Esophagus mucosa (tissue), 1 donor: ENCODE results near the gene PLEK. TPM values are rescaled to one million over a fixed set of nuclear protein-coding genes. Genes with fewer than 3 reads are reported as not detected.
"Not testable (repeated sequence)": the region's sequence is repeated elsewhere in the genome, so short reads cannot be mapped to it uniquely, and the experiment has no call there.

Source experiments
- ATAC-seq: fragments of 200-7000 bp; cut with Tn5 transposase; one replicate; pipeline ENCODE4 v1.9.1; 2020
- total RNA-seq: library from RNA; stranded (reverse); gene quantifications from one replicate; pipeline ENCODE4 v1.2.4, GENCODE V29; 2023
- donor health status: DM: yes; HTN: yes; CAD: no.

Gene PLEK
- total RNA-seq, 1 donor from 2014 or later: 1.00 TPM

DNA sequence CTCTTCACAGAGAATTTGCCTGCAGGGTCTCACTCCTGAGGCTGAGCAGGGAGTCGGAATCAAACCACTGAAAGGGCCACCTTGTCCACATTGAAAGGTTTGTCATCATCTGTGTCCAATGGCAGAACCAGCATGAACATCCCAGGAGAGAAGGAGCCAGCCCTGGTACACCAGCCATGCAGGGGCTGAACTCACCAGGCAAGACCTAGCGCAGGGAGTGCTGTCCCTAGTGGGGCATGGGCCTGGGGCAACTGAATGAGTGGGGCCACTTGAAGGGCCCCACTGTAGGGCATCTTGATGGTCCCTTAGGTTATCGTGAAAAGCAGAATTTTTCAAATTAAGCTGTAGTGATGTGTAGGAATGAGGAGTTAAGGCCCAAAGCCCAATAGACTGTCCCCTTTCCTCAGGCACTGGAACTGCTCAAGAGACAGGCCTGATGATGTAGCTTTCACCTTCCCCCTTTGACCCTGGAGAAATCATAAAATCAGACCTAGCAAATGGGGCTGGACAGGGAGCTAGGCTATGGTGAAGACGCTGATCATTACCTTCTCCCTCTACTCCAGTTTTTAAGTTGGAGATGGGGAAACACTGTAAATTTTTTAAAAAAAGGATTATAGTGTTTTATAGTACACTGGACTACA is 8.4 kb upstream of the PLEK start:
- no peak for ATAC-seq

DNA sequence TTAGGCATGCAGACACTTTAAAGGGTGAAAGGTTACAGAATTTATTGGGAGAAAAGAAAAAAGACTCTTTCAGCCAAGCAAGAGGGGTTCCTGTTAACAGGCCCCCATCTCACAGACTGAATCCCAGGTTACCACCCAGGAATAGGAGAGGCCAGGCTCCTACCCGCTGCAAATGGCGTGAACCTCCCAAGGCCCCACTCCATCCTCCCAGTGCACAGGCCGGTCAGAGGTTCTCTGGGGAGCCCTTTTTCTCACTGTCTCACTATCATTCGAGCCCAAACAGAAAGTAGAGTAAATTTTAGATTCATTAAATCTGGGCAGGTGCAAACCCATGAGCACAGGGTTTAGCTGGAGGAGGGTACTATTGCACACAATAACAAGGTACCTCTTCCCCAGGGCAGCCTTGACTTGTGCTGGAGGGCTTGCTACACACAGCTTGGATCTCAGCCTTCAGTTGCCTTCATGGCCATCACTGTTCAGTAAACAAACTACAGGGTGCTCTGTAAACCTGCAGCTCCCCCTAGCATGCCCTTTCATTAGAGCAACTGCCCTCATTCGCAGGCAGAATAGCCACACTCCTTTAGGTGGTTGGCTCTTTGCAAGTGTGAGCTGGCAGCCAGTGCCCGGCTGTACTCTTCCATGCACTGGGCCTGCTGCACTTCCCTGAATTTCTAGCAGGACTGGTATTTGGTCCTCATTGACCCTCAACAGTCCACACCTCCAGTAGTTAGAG is 7.3 kb upstream of the PLEK start:
- peak; percentile 76 for ATAC-seq

DNA sequence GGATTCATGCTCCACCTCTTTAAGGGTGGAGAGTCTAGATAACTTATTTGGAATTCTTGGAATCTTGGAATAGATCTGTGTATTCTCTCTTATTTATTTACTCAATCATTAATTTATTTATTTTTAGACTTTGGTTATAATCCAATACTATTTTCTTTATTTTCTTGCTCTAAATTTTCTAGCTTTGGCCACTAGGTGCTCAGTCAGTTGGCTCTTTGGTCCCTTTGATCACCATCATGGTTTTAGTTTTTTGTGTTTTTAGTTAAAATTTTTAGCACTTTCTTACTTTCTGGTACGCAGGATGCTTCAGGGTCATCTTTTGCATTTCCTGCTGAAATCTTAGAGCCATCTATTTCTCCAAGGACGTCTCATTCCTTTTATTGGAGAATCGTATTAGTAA is 5.2 kb upstream of the PLEK start:
- ATAC-seq: no peak

DNA sequence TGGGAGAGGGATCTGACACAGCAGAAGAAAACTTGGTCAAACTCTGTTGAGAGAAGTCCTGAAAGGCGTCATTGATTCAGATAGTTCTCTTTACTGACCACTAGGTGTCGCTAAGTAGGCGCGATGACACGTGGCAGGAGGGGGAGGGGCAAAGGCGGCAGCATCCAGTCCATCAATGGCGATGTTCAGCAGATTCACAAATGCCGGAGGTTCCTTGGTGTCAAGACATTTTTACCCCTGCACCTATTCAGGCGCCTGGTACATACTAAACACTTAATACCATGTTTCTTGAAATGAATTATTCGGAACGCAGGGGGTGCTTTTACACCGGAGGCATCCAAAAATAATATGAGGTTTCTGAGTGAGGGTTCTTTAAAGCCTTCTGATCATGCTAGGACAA is 3.0 kb upstream of the PLEK start:
- peak; percentile 85 for ATAC-seq

DNA sequence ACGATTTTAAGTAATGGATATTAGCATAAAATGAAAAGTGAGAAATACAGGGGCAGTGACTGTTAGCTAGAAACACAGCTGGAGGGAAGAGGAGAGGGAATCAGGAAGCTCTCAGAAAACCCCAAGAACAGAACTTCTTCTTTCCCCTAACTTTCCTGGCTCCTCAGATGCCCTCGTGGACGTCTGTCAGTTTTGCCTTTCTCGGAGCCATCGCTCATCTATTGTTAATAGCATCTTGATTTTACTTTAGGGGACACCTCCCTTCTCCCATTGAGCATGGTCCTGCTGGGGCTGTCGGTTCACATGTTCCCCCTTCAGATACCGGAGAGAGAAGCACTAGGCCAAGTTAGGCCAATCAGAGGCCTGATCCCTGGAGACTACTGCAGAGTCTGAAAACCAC is 2.3 kb upstream of the PLEK start:
- ATAC-seq: no peak

DNA sequence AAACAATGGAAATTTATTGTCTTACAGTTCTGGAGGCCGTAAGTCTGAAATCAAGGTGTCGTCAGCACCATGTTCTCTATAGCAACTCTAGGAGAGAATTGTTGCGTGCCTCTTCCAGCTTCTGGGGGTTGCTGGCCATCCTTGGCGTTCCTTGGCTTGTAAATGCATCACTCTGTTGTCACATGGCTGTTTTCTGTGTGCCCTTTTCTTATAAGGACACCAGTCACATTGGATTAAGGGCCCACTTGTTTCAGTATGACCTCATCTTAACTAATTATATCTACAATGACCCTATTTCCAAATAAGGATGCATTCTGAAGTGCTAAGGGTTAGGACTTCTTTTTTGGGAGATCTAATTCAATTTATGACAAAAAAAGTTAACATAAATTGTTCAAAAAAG is 1.4 kb upstream of the PLEK start:
- no peak for ATAC-seq

DNA sequence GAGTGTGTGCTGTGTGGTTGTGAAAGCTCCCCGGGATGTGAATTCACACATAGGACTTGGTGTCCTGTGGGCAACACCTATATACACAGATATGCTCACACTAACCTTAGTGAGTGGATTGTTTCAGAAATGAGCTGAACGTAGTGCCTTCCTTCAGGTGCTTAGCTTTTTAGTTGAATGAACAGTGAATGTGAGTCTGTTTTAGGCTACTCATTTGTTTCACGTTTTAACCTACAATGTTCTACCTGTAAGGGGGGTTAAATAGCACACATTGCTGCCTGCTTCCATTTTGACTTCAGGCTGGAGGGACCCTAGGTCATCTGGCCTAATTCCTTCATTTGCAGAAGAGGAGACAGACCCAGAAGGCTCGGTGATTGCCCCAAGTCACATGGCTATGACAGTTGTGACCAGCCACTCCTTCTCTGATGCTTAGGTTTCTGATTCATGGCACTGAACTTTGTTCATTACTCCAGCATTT is 1.0 kb downstream of the PLEK start:
- no peak for ATAC-seq

DNA sequence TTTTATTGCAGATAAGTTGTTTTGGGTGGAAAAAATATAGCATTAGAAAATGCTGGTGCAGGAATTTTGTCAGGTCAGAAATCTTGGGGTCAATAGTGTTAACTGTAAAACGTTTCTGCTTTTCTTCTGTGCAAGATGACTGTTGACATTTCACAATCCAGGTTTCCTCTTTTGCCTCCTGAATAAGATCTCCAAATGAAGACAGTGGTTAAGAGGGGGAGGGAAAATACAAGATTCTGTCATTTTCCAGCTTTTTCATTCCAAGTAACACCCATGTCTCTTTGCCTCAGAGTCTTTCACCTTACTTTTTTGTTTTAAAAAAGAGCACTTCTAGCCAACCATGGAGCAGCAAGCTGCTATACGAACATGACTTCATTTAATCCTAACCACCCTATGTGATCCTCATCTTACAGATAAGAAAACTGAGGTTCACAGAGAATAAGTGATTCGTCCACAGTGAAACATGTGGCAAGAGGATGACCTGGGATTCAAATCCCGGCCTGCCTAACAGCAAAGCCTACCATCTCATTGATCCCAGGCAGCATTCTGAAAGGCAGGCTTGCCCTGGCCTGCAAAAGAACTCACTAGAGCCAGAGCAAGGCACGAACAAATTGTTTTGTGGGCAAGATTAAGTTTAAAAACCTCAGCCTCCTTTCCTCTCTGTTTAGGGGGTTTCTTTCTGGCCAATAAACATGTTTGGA is 3.0 kb downstream of the PLEK start:
- no peak for ATAC-seq

DNA sequence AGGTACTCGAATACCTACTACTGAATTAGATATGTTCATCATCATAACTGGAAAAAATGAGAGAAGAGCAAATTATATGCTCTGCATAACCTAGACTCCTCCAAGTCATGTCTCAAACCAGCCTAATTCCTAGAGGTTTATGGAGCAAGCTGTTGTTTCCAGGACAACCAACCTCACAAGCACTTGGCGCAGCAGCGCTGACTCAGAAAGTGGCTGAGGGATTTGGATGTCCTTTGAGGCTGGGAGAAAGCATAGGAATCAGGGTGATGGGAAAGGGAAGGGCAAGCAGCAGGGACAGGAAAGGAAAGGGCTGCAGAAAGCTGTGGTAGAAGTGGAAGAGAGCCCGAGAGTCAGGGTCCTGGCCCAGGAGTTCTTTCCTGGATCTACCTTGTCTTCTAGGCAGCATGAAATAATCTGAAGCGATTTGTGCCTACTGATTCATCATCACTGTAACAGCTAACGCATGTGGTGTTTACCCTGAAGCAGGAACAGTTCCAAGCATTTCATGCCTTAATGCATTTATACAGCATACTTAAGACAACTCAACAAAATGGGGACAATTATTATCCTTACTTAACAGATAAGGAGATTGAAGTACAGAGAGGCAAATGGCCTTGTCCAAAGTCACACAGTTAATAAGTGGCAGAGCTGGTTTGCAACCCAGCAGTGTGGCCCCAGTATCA is 3.7 kb downstream of the PLEK start:
- ATAC-seq: peak; percentile 63

DNA sequence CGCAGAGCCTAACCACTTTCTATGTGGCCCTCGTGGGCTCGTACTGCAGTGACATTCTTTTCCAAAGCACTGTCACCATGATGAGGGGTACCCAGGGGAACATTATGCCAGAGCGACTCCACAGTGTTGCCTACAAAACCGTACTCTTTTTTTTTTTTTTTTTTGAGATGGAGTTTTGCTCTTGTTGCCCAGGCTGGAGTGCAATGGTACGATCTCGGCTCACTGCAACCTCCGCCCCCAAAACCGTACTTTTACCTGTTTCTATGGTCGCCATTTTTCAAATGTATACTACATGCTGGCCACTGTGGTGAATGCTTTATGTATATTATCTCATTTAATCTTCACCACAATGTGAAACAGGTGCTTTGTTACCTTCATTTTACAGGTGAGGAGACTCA is 4.3 kb downstream of the PLEK start:
- ATAC-seq: no peak

DNA sequence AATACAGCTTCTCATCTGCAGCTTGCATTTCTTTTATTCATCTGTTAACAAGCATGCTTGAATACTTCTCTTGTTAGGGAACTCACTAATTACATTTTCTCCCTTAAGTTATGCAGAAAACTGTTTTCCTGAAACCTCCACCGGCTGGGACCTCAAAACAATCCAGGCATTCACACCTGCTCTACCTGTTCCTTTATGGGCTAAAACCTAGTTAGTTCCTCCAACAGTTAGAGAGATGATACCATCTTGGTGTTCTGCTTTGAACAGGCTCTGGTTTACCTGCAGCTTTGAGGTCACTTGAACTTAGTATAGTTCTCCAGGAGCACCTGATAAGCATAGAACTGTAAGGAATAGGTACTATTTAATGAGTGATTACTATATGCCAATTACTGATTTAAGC is 6.1 kb downstream of the PLEK start:
- ATAC-seq: no peak

DNA sequence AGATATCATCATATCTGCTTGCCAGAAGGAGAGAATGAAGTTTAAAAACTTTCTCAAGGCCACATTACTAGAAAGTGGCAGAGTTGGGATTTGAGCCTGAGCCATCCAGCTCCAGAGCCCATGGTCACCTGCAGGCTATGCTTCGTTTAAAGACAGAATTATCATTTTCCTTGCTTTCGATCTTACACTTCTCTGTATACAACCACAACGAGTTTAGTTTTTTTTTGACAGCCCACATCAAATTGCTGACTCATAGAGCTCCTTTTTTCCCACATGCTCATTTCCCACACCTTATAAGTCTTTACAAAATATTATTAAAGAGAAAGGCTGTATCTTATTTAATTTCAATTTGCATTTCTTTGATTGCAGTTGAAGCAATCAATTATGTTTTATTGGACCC is 6.5 kb downstream of the PLEK start:
- no peak for ATAC-seq

DNA sequence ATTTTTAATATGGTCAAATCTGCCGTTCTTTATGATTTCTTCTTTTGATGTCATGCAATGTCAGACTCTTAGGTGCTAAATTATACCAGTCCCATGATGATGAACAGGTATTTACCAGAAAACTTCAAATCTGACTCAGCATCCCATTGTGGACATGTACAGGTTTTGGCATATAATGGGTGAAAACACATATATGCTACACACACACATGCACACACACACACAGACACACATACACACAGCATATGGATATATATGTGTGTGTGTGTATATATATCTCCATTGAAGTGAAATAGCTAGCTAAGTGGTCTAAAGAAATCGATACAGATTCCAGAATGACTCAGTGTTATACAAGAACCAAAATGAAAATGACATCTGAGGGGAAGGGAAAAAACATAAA is 7.4 kb downstream of the PLEK start:
- ATAC-seq: no peak

DNA sequence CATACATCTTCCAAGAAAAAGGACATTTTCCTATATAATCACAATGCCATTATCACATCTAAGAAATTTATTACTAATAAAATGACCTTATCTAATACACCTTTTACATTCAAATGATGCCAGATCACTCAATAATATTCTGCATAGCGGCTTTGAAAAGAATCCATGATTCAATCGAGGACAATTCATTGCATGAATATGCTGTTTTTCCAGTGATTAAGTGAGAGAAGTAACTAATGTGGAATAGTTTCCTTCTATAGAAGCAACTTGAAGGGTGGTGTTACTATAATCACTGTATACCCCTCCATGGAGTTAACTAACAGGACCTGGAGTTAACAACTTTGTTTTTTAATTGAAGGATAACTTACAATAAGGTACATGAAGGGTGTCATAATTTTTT is 9.1 kb downstream of the PLEK start:
- ATAC-seq: no peak

DNA sequence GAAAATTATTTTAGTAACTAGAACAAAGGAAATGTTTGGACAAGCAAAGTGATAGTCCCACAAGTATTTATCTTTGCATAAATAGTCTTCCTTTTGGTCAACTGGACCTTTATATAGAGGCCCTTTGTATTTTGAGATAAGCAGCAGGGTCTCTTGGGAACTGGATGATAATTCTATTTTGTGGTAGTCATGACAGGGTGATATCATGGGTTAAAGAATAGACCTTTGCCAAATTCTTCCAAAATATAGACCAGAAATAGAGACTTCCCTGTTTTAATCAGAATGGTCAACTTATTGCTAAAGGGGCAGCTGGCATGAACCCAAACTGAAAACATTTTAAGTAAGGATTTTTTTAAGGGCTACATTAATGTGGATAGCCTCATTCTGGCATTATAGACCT is 10.5 kb downstream of the PLEK start:
- no peak for ATAC-seq

DNA sequence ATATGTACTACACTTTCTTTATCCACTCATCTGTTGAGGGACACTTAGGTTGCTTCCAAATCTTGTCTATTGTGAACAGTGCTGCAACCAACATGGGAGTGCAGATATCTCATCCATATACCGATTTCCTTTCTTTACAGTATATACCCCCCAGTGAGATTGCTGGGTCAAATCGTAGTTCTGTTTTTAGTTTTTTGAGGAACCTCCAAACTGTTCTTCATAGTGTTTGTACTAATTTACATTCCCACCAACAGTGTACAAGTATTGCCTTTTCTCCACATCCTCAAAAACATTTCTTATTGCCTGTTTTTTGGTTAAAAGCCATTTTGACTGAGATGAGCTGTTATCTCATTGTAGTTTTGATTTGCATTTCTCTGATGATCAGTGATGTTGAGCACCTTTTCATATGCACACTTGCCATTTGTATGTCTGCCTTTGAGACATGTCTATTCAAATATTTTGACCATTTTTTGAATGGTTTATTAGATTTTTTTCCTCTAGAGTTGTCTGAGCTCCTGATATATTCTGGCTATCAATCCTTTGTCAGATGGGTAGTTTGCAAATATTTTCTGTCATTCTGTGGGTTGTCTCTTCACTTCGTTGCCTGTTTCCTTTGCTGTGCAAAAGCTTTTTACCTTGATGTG is 12.2 kb downstream of the PLEK start:
- ATAC-seq: no peak

DNA sequence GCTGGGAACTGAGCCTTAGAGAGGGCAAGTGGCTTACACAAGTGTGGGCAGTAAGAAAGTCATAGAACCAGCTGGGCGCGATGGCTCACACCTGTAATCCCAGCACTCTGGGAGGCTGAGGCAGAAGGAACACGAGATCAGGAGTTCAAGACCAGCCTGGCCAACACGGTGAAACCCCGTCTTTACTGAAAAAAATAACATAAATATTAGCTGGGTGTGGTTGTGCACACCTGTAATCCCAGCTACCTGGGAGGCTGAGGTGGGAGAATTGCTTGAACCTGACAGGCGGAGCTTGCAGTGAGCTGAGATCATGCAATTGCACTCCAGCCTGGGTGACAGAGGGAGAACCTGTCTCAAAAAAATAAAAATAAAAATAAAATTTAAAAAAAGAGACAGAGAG is 13.7 kb downstream of the PLEK start:
- ATAC-seq: not testable (repeated sequence)

DNA sequence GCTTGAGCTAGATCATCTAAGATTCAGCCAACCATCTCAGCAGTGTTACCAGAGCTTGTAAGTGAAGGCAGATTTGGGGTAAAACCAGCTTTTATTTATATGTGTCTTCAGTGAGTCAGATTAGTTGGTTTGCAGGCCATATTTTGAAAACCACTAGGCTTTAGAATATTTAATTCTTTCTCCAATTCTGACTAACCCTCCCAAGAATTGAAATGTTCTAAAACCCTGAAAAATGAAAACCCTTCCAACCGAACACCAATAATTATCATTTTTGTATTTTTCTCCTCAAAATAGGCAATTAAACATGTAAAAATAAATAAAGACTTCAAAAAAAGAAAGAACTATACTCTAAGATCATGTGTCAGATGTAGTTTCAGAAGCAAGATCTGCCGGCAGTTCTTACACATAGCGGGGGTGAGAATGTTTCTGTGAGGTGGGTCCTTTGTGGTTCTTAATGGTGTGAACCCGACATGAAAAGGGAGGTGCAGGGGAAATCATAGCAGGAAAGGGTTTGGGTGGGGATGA is 14.2 kb downstream of the PLEK start:
- ATAC-seq: no peak

DNA sequence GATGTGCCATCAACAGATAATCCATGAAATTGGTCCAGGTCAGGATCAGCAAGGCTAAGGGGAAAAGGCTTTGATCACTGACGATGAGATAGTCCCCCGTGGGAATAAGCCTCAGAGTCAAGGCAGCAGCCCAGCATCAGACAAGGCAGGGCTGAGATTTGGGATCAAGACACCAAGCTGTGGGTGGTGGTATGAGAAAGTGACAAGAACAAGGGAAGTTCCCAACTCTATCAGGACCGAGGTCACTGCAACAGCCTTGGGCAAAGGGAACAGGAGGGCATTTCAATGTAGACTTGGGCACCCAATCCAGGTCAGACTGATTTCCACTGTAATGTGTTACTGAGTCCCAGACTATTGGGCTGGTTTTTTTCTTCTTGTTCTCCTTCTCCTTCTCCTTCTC is 18.7 kb downstream of the PLEK start:
- ATAC-seq: no peak

DNA sequence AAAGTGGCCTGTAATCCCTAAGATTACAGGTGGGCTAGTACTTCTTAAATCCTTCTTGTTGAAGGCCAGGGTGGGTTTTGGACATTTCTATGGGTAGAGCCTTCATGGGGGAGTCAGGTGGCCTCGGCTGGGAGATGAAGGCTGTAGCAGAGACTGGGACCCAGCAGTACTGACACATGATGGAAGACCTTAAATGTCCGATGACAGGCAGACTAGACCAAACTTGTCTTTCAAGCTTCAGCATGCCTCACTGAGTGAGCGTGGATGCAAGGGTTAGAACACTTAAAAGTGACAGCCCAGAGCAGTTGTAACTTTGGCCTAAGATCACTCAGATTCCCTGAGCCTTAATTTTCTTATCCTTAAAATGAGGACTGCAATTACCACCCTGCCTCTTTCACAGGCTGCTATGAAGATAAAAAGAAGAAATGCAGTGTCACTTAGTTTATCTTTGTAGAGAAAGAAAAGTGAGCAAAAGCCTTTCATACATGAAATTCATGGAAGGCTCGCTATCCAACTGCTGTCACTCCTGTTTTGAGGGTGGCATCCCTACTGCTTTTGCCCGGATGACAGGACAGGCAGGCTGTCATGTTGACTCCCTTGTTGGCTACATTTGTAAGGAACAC is 19.5 kb downstream of the PLEK start:
- no peak for ATAC-seq

DNA sequence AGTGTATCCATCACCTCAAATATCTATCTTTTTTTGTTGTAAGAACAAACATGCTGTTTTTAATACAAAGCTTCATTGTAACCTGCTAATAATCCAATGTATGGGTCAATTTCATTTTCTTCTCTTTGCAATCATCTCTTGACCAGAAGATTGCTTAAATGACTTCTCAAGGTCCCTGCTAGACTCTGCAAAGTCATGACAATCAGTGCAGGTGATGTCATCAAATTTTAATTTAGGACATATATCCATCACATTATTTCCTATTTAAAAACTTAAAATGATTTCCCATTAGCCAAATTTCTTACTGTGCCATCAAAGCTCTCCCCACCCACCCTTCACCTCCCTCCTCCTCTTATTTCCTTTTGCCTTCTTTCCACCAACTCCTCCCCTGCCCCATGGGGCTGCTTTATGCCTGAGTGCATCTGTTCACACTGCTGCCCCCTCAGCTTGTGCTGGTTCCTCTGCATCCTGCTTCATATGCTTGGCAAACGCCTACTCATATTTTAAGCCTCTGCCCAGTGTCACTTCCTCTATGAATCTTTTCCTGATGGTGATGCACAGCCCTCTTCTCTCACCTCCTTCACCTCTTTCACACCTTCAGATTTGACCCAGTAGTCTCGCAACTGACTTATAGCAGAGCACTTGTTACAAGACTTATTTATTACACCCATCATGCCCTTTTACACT is 20.3 kb downstream of the PLEK start:
- no peak for ATAC-seq

DNA sequence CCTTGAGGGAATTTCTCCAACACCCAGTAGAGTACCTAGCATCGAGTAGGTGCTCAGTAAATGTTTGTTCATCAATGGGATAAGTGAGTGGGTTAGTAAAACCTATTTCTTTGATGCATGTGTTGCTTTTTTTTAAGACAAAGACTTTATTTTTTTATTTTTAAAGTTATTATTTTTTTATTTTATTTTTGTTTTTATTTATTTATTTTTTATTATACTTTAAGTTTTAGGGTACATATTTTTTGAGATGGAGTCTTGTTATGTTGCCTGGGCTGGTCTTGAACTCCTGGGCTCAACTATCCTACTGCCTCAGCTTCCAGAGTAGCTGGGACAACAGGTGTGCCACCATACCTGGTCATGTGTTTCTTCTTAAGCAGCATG is 20.8 kb downstream of the PLEK start:
- no peak for ATAC-seq
